Ishikawa (cell line): Measurements from ENCODE around the gene CLIP4.

ENCODE experiments used
- MAX ChIP-seq: IDR thresholded peaks from 2 replicates; pipeline ENCODE4 v1.6.1; 2012
- RAD21 ChIP-seq: IDR thresholded peaks from 2 replicates; pipeline ENCODE4 v1.6.1; 2012; ENCODE audit warnings: low read depth
- REST ChIP-seq: IDR thresholded peaks from 2 replicates; pipeline ENCODE4 v1.6.1; 2012; ENCODE audit warnings: low read depth, mild to moderate bottlenecking
- TAF1 ChIP-seq: IDR thresholded peaks from 2 replicates; pipeline ENCODE4 v1.6.1; 2012; ENCODE audit warnings: low read depth, mild to moderate bottlenecking
- TEAD4 ChIP-seq: IDR thresholded peaks from 2 replicates; pipeline ENCODE4 v1.6.1; 2012
- YY1 ChIP-seq: IDR thresholded peaks from 2 replicates; pipeline ENCODE4 v1.6.1; 2012; ENCODE audit warnings: low read depth

GRCh38 chr2:29154610-29155009, 39.4 kb downstream of the CLIP4 start:
- no peak for TF ChIP-seq MAX
- no peak for TF ChIP-seq TAF1
- TF ChIP-seq REST = no peak
- TF ChIP-seq TEAD4 = no peak
- no peak for TF ChIP-seq RAD21
- no peak for TF ChIP-seq YY1
